Ovary (tissue), 9 donors: ENCODE data around the gene DCTD. TPM values are rescaled to one million over a fixed set of nuclear protein-coding genes. Genes with fewer than 3 reads are reported as not detected.

Experiments used
- DNase-seq, 5 donors: peaks; one replicate each; pipeline ENCODE4 v3.0.0-alpha.2; 2019 to 2020
- H3K27ac ChIP-seq, 2 donors: fragments of 200-600 bp; one replicate each; pipeline versions ENCODE4 v1.5.1 to v1.8.0; 2019 to 2022
- H3K27me3 ChIP-seq: fragments of 200-600 bp; one replicate; pipeline ENCODE4 v1.8.0; 2022
- H3K36me3 ChIP-seq: fragments of 200-600 bp; sonication (generic); one replicate; pipeline ENCODE4 v1.5.1; 2019
- H3K4me1 ChIP-seq: one replicate; pipeline ENCODE4 v1.8.1; 2013; ENCODE audit warnings: mild to moderate bottlenecking, moderate library complexity; ENCODE audit not compliant: insufficient read depth
- H3K4me3 ChIP-seq: fragments of 200-600 bp; sonication (generic); one replicate; pipeline ENCODE4 v1.5.1; 2017
- H3K9me3 ChIP-seq, 2 donors: fragments of 200-600 bp in 1 of 2; sonication (generic) in 1 of 2; one replicate each; pipeline versions ENCODE4 v1.5.1 to v1.8.1; 2013 to 2019; ENCODE audit warnings: mild to moderate bottlenecking in 1 of 2, moderate library complexity in 1 of 2
- CTCF ChIP-seq, 3 donors: fragments of 450-650 bp in 2 of 3; fragments of 200-600 bp in 1 of 3; IDR thresholded peaks; one replicate each; pipeline versions ENCODE4 v1.5.1 to v1.8.0; 2016 to 2022; ENCODE audit warnings: antibody characterized with exemption in 3 of 3, mild to moderate bottlenecking in 1 of 3
- EP300 ChIP-seq: sonication (generic); formaldehyde crosslinking; IDR thresholded peaks from one replicate; pipeline ENCODE4 v1.6.1; 2017; ENCODE audit warnings: antibody characterized with exemption
- POLR2A ChIP-seq: fragments of 450-650 bp; IDR thresholded peaks from one replicate; pipeline ENCODE4 v1.6.1; 2017; ENCODE audit warnings: antibody characterized with exemption, mild to moderate bottlenecking, moderate library complexity
- WGBS, 3 donors: extraction: QIAGEN DNeasy Blood & Tissue Kit in 1 of 3; methylation state at CpG; one replicate each; pipeline versions ENCODE4 v1.1.5 to v1.1.7; 2013 to 2017; 5-methylcytosine and 5-hydroxymethylcytosine counted together
- intact Hi-C, 4 donors: fragments of 100-400 bp; cut with DNase I; formaldehyde crosslinking; loops; one replicate each; pipeline versions ENCODE4 v1.11.0 to v1.15.1; 2022 to 2023
- polyA plus RNA-seq, 2 donors: library from polyadenylated mRNA; stranded (reverse); fragments of 200-250 nt in 1 of 2; fragments of 350-450 nt in 1 of 2; fragmentation: Illumina TruSeq in 1 of 2; extraction: RNeasy Lipid Tissue Mini Kit (QIAGEN cat#74804) in 1 of 2; gene quantifications; one replicate each; pipeline ENCODE4 v1.2.3, GENCODE V29; 2013 to 2014
- total RNA-seq, 7 donors: library from RNA; depleted of rRNA in 2 of 7; stranded (reverse); fragments of >200 nt in 2 of 7; fragmentation: NEBNext Ultra II Directional in 3 of 7; extraction: Animal tissue kit (Norgen Biotek cat#: 25700) in 3 of 7; gene quantifications; one replicate each; pipeline versions ENCODE4 v1.1.0 to v1.2.4, GENCODE V29; 2016 to 2023
- donor health status: DM: no; HTN: no; CAD: no; lungs with moderate emphysema.
- donor health status: DM: no; HTN: no; CAD: no.
- donor health status: Bipolar disorder and iron deficiency.
- donor health status: DM: yes; HTN: yes; CAD: no.
- donor health status: DM: no; HTN: no; CAD: no.
- donor health status: DM: yes; HTN: yes; CAD: no.

DCTD gene
- total and polyA plus RNA-seq, 9 donors: 34.1 to 272 (median 91.6) TPM

DNA sequence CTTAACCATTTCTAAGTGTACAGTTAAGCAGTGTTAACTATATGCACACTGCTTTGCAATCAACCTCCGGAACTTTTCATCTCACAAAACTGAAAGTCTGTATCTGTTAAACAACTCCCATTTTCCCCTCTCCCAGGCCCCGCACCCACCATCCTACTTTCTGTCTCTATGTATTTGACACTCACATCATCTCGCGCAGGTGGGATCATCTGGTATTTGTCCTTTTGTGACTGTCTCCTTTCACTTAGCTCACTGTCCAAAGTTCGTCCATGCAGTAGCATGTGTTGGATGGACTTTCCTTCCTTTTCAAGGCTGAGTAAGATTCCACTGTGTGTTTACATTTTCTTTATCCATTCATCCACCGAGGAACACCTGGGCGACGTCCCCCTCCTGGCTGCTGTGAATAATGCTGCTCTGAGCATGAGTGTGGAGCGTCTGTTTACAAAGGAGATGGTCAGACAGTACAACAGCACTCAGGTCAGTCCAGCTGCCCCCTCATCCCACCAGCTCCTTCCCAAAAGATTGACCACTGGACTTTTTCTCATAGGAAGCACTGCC, 39.8 kb downstream of the DCTD start:
- Histone ChIP-seq H3K27ac (no peak overlapping the region), H3K36me3 (no peaks in the 10 kb centered on the region), H3K27me3 (no peaks in the 10 kb centered on the region), H3K9me3 (no peaks in the 10 kb centered on the region), H3K4me1 (peaks cover 4% of the 10 kb centered on the region), H3K4me3 (no peak overlapping the region)
- 89 to 96% (median 94%) methylated on average over 9 of the region's 9 CpGs for WGBS, 3 donors
- TF ChIP-seq CTCF (IDR thresholded peaks at IDR 0.05): no peak
- intact Hi-C loops: no loop called here
- DNase-seq: no peak

DNA sequence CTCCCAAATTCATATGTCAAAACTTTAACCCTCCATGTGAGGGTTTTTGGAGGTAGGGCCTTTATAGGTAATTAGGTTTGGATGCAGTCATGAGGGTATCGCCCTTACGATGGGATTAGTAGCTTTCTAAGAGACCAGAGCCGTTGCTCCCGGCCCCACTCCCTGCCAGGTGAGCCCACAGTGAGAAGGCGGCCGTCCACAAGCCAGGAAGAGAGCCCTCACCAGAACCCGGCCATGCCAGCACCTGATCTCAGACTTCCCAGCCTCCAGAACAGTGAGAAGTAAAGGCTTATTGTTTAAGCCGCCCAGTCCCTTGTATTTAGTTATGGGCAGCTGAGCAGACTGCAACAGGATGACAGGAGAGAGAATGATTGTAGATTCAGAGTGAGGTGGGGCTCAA, 40.8 kb downstream of the DCTD start:
- DNase-seq: no peak
- no peaks in the 10 kb centered on the region for H3K36me3 ChIP-seq
- no peak for TF ChIP-seq CTCF (IDR thresholded peaks at IDR 0.05)
- TF ChIP-seq POLR2A: no peak
- no peak for TF ChIP-seq EP300
- intact Hi-C loops: no loop called here
- no peaks in the 10 kb centered on the region for H3K4me1 ChIP-seq
- H3K27ac ChIP-seq: no peak overlapping the region
- H3K9me3 ChIP-seq: no peaks in the 10 kb centered on the region
- H3K4me3 ChIP-seq: no peak overlapping the region
- no peaks in the 10 kb centered on the region for H3K27me3 ChIP-seq
- 91 to 96% (median 93%) methylated on average over 8 of the region's 8 CpGs for WGBS, 3 donors

- TF ChIP-seq EP300 (no peak), POLR2A (no peak), CTCF (IDR thresholded peaks at IDR 0.05) (no peak)
- no peaks in the 10 kb centered on the region for H3K36me3 ChIP-seq
- H3K4me3 ChIP-seq: no peak overlapping the region
- 93 to 94% (median 94%) methylated on average over 20 of the region's 20 CpGs for WGBS, 3 donors
- no peaks in the 10 kb centered on the region for H3K27me3 ChIP-seq
- no peak overlapping the region for H3K27ac ChIP-seq
- H3K9me3 ChIP-seq: no peaks in the 10 kb centered on the region
- no peaks in the 10 kb centered on the region for H3K4me1 ChIP-seq
- intact Hi-C loops: no loop called here
- no peak for DNase-seq
Measured at GRCh38 chr4:182875453-182876405, 41.5 kb downstream of the DCTD start.

GRCh38 chr4:182874797-182875345, 42.3 kb downstream of the DCTD start:
- intact Hi-C loops: no loop called here
- 88 to 92% (median 89%) methylated on average over 10 of the region's 10 CpGs for WGBS, 3 donors
- Histone ChIP-seq H3K27me3 (no peaks in the 10 kb centered on the region), H3K4me3 (no peak overlapping the region), H3K36me3 (no peaks in the 10 kb centered on the region), H3K4me1 (no peaks in the 10 kb centered on the region), H3K27ac (no peak overlapping the region), H3K9me3 (no peaks in the 10 kb centered on the region)
- no peak for TF ChIP-seq CTCF (IDR thresholded peaks at IDR 0.05)
- no peak for TF ChIP-seq POLR2A
- TF ChIP-seq EP300: no peak
- no peak for DNase-seq
